Pancreas (tissue), 10 donors: Measurements from ENCODE around the gene TLR9. TPM values are rescaled to one million over a fixed set of nuclear protein-coding genes. Genes with fewer than 3 reads are reported as not detected.

Source experiments
- ATAC-seq, 4 donors: fragments of 200-7000 bp; cut with Tn5 transposase; one replicate each; pipeline versions ENCODE4 v1.8.0 to v1.9.1; 2020; ENCODE audit warnings: mild to moderate bottlenecking in 4 of 4, moderate library complexity in 4 of 4
- DNase-seq, 6 donors: peaks; one replicate each; pipeline ENCODE4 v3.0.0-alpha.2; 2020
- FAIRE-seq: peaks from 2 replicates; lab custom pipeline; 2012; peaks lifted over from hg19 to GRCh38; lab: Jason Lieb, UNC
- H3K27ac ChIP-seq, 4 donors: fragments of 200-600 bp; sonication (generic); 1 replicate in 3 of 4; 2 replicates in 1 of 4; pipeline versions ENCODE4 v1.5.0 to v1.8.0; 2020
- H3K27me3 ChIP-seq, 4 donors: fragments of 200-600 bp; one replicate each; pipeline ENCODE4 v1.8.0; 2021
- H3K36me3 ChIP-seq, 3 donors: fragments of 200-600 bp; sonication (generic) in 1 of 3; one replicate each; pipeline versions ENCODE4 v1.5.0 to v1.8.0; 2020 to 2021
- H3K4me1 ChIP-seq, 3 donors: fragments of 200-600 bp; one replicate each; pipeline ENCODE4 v1.8.0; 2021
- H3K4me3 ChIP-seq, 4 donors: fragments of 200-600 bp; sonication (generic) in 2 of 4; one replicate each; pipeline versions ENCODE4 v1.5.0 to v1.8.0; 2020 to 2021
- H3K9me3 ChIP-seq, 4 donors: fragments of 200-600 bp; one replicate each; pipeline ENCODE4 v1.8.0; 2021
- CTCF ChIP-seq, 4 donors: fragments of 200-600 bp; sonication (generic) in 3 of 4; IDR thresholded peaks; one replicate each; pipeline versions ENCODE4 v1.5.0 to v1.8.0; 2021; ENCODE audit warnings: antibody characterized with exemption in 4 of 4
- WGBS, 2 donors: extraction: QIAGEN DNeasy Blood & Tissue Kit; methylation state at CpG; one replicate each; pipeline ENCODE4 v1.1.7; 2013; 5-methylcytosine and 5-hydroxymethylcytosine counted together
- intact Hi-C, 3 donors: fragments of 100-400 bp; cut with DNase I; formaldehyde crosslinking; loops; one replicate each; pipeline versions ENCODE4 v1.11.1 to v1.14.2; 2022
- polyA plus RNA-seq, 2 donors: library from polyadenylated mRNA; stranded (reverse); fragments of 200-250 nt; gene quantifications; one replicate each; pipeline ENCODE4 v1.2.3, GENCODE V29; 2013
- total RNA-seq, 6 donors: library from RNA; stranded (reverse); fragmentation: NEBNext Ultra II Directional in 4 of 6; extraction: Animal tissue kit (Norgen Biotek cat#: 25700) in 4 of 6; gene quantifications; one replicate each; pipeline versions ENCODE4 v1.2.1 to v1.2.4, GENCODE V29; 2021 to 2023
- donor health status: healthy with polysubstance abuse.
- donor health status: DM: no; HTN: no; CAD: no; lungs with moderate emphysema.
- donor health status: DM: no; HTN: no; CAD: no.
- donor health status: control.
- donor health status: control.
- donor health status: Bipolar disorder and iron deficiency.
- donor health status: DM: yes; HTN: yes; CAD: no.
- donor health status: DM: no; HTN: no; CAD: no.
- donor health status: DM: no; HTN: no; CAD: no.
- donor health status: DM: yes; HTN: yes; CAD: no.

Gene TLR9
- total and polyA plus RNA-seq, 8 donors, result 0.03 to 0.47 (median 0.05) TPM; not detected in 2

DNA sequence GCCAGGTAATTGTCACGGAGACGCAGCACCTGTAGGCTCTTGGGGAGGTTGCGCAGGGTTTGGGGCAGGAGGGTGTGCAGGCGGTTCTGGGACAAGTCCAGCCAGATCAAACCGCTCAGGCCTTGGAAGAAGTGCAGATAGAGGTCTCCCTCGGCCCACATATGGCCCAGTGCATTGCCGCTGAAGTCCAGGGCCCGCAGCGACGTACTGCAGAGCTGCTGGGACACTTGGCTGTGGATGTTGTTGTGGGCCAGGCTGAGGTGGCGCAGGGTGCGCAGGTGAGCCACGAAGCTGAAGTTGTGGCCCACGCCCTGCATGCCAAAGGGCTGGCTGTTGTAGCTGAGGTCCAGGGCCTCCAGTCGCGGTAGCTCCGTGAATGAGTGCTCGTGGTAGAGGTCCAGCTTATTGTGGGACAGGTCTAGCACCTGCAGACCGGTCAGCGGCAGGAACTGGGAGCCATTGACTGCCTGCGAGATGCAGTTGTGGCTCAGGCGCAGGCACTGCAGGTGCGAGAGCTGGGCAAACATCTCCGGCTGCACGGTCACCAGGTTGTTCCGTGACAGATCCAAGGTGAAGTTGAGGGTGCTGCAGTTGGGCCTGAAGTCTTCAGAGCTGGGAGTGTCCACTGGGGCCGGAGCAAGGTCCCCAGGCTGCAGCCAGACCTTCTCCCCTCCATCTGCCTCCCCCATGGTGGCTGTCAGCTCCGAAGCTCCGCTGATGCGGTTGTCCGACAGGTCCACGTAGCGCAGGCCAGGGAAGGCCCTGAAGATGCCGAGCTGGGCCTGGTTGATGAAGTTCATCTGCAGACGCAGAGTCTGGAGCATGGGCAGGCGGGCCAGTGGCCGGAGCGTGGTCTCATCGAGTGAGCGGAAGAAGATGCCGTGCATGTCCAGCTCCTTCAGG lies 2.9 kb downstream of the TLR9 start:
- Histone ChIP-seq H3K4me3 (no peak overlapping the region), H3K27ac (no peak overlapping the region), H3K4me1 (peaks cover under 1 to 4% (median 1%) of the 10 kb centered on the region in 3 donors), H3K36me3 (no peaks in the 10 kb centered on the region), H3K9me3 (no peaks in the 10 kb centered on the region), H3K27me3 (no peaks in the 10 kb centered on the region)
- FAIRE-seq, result no peak
- TF ChIP-seq CTCF (IDR thresholded peaks at IDR 0.05), result no peak
- DNase-seq, result peak in 2 of 6 donors; percentile 21 to 44
- 89 to 90% methylated on average over 41 of the region's 41 CpGs for WGBS, 2 donors
- intact Hi-C loops, result loop anchor here in 2 of 3 donors (5.0 to 10.0 kb wide), 3 partner anchors 52 to 120 kb away; partner anchors contain the start of gene WDR82 (in 1 of the 2)
- no peak for ATAC-seq

DNA sequence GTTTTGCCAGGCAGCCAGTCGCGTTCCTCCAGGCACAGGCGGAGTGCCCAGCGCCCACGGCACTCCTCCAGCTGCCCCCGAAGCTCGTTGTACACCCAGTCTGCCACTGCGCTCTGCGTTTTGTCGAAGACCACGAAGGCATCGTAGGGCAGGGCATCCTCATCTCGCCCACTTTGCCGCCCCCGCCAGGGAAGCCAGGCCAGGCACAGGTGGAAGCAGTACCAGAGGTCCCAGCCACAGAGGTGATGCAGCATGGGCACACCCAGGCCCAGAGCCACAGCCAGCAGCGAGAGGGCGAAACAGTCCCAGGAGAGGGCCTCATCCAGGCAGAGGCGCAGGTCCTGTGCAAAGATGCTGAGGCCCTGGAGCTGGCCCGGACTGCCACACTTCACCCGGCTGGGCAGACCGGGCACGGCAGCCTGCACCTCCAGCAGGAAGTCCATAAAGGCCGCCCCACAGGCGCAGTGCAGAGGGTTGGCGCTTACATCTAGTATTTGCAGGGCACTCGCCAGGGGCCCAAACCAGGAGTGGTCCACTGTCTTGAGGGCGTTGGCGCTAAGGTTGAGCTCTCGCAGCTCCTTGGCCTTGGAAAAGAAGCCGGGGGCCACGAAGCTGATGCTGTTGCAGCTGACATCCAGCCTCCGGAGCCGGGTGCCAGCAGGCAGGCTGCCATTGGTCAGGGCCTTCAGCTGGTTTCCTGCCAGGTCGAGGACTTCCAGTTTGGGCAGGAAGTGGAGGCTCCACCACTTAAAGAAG lies 3.7 kb downstream of the TLR9 start:
- Histone ChIP-seq H3K9me3 (no peaks in the 10 kb centered on the region), H3K4me1 (peaks cover 8 to 10% (median 8%) of the 10 kb centered on the region in 3 donors), H3K27ac (no peak overlapping the region), H3K27me3 (no peaks in the 10 kb centered on the region), H3K4me3 (no peak overlapping the region), H3K36me3 (no peaks in the 10 kb centered on the region)
- FAIRE-seq (no peak), ATAC-seq (no peak), DNase-seq (peak in 3 of 6 donors; percentile 24 to 57 (median 55))
- intact Hi-C loops, result loop anchor here in 2 of 3 donors (5.0 to 10.0 kb wide), 3 partner anchors 53 to 121 kb away; partner anchors contain the start of gene WDR82 (in 1 of the 2)
- no peak for TF ChIP-seq CTCF (IDR thresholded peaks at IDR 0.05)
- 81% methylated on average over 34 of the region's 34 CpGs for WGBS, 2 donors

DNA sequence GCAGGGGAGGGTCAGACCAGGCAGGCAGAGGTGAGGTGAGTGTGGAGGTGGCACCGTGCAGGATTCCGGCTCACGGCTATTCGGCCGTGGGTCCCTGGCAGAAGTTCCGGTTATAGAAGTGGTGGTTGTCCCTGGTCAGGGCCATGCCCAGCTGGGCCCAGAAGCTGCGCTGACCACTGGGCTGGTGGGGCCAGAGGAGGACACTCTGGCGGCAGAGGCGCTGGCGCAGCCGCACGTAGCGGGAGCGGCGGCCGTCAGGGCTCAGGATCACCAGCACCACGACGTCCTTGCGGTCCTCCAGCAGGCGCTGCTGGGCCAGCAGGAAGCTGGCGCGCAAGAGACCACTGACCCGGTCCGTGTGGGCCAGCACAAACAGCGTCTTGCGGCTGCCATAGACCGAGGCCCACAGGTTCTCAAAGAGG lies 4.3 kb downstream of the TLR9 start:
- Histone ChIP-seq H3K27ac (no peak overlapping the region), H3K9me3 (no peaks in the 10 kb centered on the region), H3K36me3 (no peaks in the 10 kb centered on the region), H3K27me3 (no peaks in the 10 kb centered on the region), H3K4me3 (no peak overlapping the region), H3K4me1 (peaks cover 13 to 16% (median 14%) of the 10 kb centered on the region in 3 donors)
- intact Hi-C loops, result loop anchor here in 2 of 3 donors (5.0 to 10.0 kb wide), 3 partner anchors 54 to 121 kb away; partner anchors contain the start of gene WDR82 (in 1 of the 2)
- DNase-seq (peak in 2 of 6 donors; percentile 43 to 73), FAIRE-seq (no peak), ATAC-seq (no peak)
- 89 to 90% methylated on average over 27 of the region's 27 CpGs for WGBS, 2 donors
- no peak for TF ChIP-seq CTCF (IDR thresholded peaks at IDR 0.05)

DNA sequence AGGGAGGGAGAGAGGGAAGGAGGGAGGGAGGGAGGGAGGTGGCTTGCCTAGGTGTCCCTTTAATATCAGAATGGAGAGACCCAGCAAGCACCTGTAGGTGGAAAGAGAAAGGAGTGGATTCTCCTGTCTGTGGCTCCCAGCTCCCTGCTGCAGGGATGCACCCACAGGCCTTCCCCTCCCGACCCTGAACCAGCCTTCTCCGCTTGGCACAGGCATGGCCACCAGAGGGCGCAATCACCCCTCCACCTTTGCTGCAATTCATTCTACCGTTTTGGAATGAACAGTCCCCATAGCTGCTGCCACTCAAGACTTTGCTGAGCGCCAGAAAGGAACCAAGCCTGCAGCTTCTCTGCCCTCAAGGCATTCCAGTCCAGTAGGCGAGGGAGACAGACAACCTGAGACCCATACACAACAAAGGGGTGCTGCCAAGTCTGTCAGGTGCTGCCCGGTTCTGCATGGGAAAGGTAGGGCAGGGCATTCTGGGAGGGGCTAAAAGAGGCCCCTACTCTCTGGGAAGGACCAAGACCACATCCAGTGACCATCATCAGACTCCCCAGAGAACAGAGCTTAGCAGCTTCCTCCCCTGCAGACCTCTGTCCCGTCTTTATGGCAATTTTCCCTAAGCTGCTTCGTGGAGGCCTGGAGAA lies 4.9 kb downstream of the TLR9 start:
- Histone ChIP-seq H3K4me1 (peaks cover 13 to 16% (median 15%) of the 10 kb centered on the region in 3 donors), H3K27ac (no peak overlapping the region), H3K9me3 (no peaks in the 10 kb centered on the region), H3K36me3 (no peaks in the 10 kb centered on the region), H3K27me3 (no peaks in the 10 kb centered on the region), H3K4me3 (no peak overlapping the region)
- peak; percentile 67 to 95 (median 85) for DNase-seq
- ATAC-seq, result peak; percentile 33 to 74 (median 72)
- intact Hi-C loops, result loop anchor here in 2 of 3 donors (5.0 to 10.0 kb wide), 3 partner anchors 54 to 122 kb away; partner anchors contain the start of gene WDR82 (in 1 of the 2)
- WGBS, 2 donors, result 31 to 33% methylated on average over 9 of the region's 9 CpGs
- TF ChIP-seq CTCF (IDR thresholded peaks at IDR 0.05), result peak; percentile 80 to 95 (median 85)
- no peak for FAIRE-seq
